ENCODE measurements around the gene FAM3D. TPM values are rescaled to one million over a fixed set of nuclear protein-coding genes. Genes with fewer than 3 reads are reported as not detected.
A peak's percentile ranks its signal among the peaks of the same experiment; 100 is the strongest.

FAM3D gene
- total RNA-seq, 1 experiment from 2014 or later: 0.32 TPM

GRCh38 chr3:58658508-58658907, 8.1 kb downstream of the FAM3D start:
- Histone ChIP-seq H4K20me1 (ENCODE audit: insufficient read depth) (no peaks in the 10 kb centered on the region), H3K79me2 (ENCODE audit: insufficient read depth, low read length) (no peaks in the 10 kb centered on the region), H3K4me2 (ENCODE audit: low read length) (no peak overlapping the region), H3K9ac (ENCODE audit: low read length) (no peak overlapping the region), H3K9me2 (ENCODE audit: insufficient read depth) (no peaks in the 10 kb centered on the region), H3K36me3 (ENCODE audit: control insufficient read depth in 1 of 2, insufficient read depth in 2 of 2, low read length in 2 of 2) (no peaks in the 10 kb centered on the region), H3K9me3 (ENCODE audit: control insufficient read depth in 1 of 2, insufficient read depth in 1 of 2, low read depth in 1 of 2, low read length in 2 of 2) (no peaks in the 10 kb centered on the region), H2AFZ (ENCODE audit: low read depth, low read length, poor library complexity, severe bottlenecking) (no peak overlapping the region), H3K4me1 (ENCODE audit: control insufficient read depth in 1 of 2, insufficient read depth in 2 of 2, low read length in 2 of 2) (peaks cover 0 to 3% of the 10 kb centered on the region in 2 experiments; a peak in 1 of 4 replicates), H3K27me3 (ENCODE audit: insufficient read depth, low read length) (peaks cover 14% of the 10 kb centered on the region; the same call in 1 of the 2 replicates), H3K4me3 (replicated peaks in 1 of 2; ENCODE audit: low read depth in 1 of 2, low read length in 2 of 2) (no peak overlapping the region), H3K27ac (ENCODE audit: low read depth, low read length) (no peak overlapping the region)
- intact Hi-C loops (cut with micrococcal nuclease): no loop called here
- POLR2A ChIA-PET: no interaction called here
- no peak for DNase-seq (ENCODE audit: low read depth, low spot score)
- ATAC-seq: peak; percentile 55; the same call in 1 of the 2 replicates
- CTCF ChIA-PET: interaction anchor here (1.3 to 2.3 kb wide), 2 partner anchors 17 to 118 kb away, joined by 3 to 8 read pairs; no protein-coding TSS in a partner anchor
- RAD21 ChIA-PET (ENCODE audit: low non-redundant PET in 1 of 2, low total read pairs in 2 of 2, uncharacterized antibody in 2 of 2, unreplicated experiment in 2 of 2): no interaction called here
- TF ChIP-seq EZH2 (IDR thresholded peaks at IDR 0.05) (no peak), FOSL1 (IDR thresholded peaks at IDR 0.05; ENCODE audit: low read depth) (no peak), JUND (IDR thresholded peaks at IDR 0.05) (no peak)
- BruUV-seq (replicated peaks): no TSS peak

GRCh38 chr3:58657571-58658141, 8.9 kb downstream of the FAM3D start:
- no peak overlapping the region for H3K27ac ChIP-seq (ENCODE audit: low read depth, low read length)
- H2AFZ ChIP-seq (ENCODE audit: low read depth, low read length, poor library complexity, severe bottlenecking): no peak overlapping the region
- H3K4me1 ChIP-seq (ENCODE audit: control insufficient read depth in 1 of 2, insufficient read depth in 2 of 2, low read length in 2 of 2): peaks cover 0 to 3% of the 10 kb centered on the region in 2 experiments; a peak in 1 of 4 replicates
- DNase-seq (ENCODE audit: low read depth, low spot score) (no peak), ATAC-seq (no peak)
- ChIA-PET POLR2A (no interaction called here), CTCF (interaction anchor here (2.3 kb wide), 1 partner anchor 16 kb away, joined by 8 read pairs; no protein-coding TSS in a partner anchor), RAD21 (ENCODE audit: low non-redundant PET in 1 of 2, low total read pairs in 2 of 2, uncharacterized antibody in 2 of 2, unreplicated experiment in 2 of 2) (no interaction called here)
- no peak overlapping the region for H3K4me2 ChIP-seq (ENCODE audit: low read length)
- no peaks in the 10 kb centered on the region for H3K36me3 ChIP-seq (ENCODE audit: control insufficient read depth in 1 of 2, insufficient read depth in 2 of 2, low read length in 2 of 2)
- no peaks in the 10 kb centered on the region for H3K9me3 ChIP-seq (ENCODE audit: control insufficient read depth in 1 of 2, insufficient read depth in 1 of 2, low read depth in 1 of 2, low read length in 2 of 2)
- no TSS peak for BruUV-seq (replicated peaks)
- no peaks in the 10 kb centered on the region for H3K9me2 ChIP-seq (ENCODE audit: insufficient read depth)
- no peak overlapping the region for H3K4me3 ChIP-seq (replicated peaks in 1 of 2; ENCODE audit: low read depth in 1 of 2, low read length in 2 of 2)
- H3K79me2 ChIP-seq (ENCODE audit: insufficient read depth, low read length): no peaks in the 10 kb centered on the region
- intact Hi-C loops (cut with micrococcal nuclease): no loop called here
- no peak overlapping the region for H3K9ac ChIP-seq (ENCODE audit: low read length)
- H4K20me1 ChIP-seq (ENCODE audit: insufficient read depth): no peaks in the 10 kb centered on the region
- H3K27me3 ChIP-seq (ENCODE audit: insufficient read depth, low read length): peaks cover 18% of the 10 kb centered on the region; the same call in 1 of the 2 replicates
- TF ChIP-seq ZFX (IDR thresholded peaks at IDR 0.05): no peak
- TF ChIP-seq ZNF274 (IDR thresholded peaks at IDR 0.05; ENCODE audit: low read depth, low read length): no peak
- no peak for TF ChIP-seq SRF (IDR thresholded peaks at IDR 0.05; ENCODE audit: low read depth)
- no peak for TF ChIP-seq RAD21 (IDR thresholded peaks at IDR 0.05; ENCODE audit: low read depth)
- TF ChIP-seq JUND (IDR thresholded peaks at IDR 0.05): no peak
- no peak for TF ChIP-seq POLR2AphosphoS5 (IDR thresholded peaks at IDR 0.05; ENCODE audit: low read depth, low read length)
- TF ChIP-seq MAX (IDR thresholded peaks at IDR 0.05): no peak
- TF ChIP-seq CTCF (IDR thresholded peaks at IDR 0.05 in 2 of 3, conservative IDR thresholded peaks at IDR 0.05 in 1 of 3; ENCODE audit: borderline replicate concordance in 1 of 3, insufficient read depth in 1 of 3, low read depth in 2 of 3, low read length in 2 of 3): no peak
- TF ChIP-seq YY1 (IDR thresholded peaks at IDR 0.05; ENCODE audit: extremely low read depth, insufficient replicate concordance, low read depth, low read length): no peak
- no peak for TF ChIP-seq SIN3A (IDR thresholded peaks at IDR 0.05; ENCODE audit: low read depth)
- TF ChIP-seq SP1 (IDR thresholded peaks at IDR 0.05; ENCODE audit: low read depth): no peak
- no peak for TF ChIP-seq ATF3 (IDR thresholded peaks at IDR 0.05)
- TF ChIP-seq EZH2 (IDR thresholded peaks at IDR 0.05): no peak
- no peak for TF ChIP-seq REST (IDR thresholded peaks at IDR 0.05; ENCODE audit: low read depth)
